CD14-positive monocyte (primary cell): ENCODE measurements around the gene ZNF554. TPM values are rescaled to one million over a fixed set of nuclear protein-coding genes. Genes with fewer than 3 reads are reported as not detected.
A peak's percentile ranks its signal among the peaks of the same experiment; 100 is the strongest.
"Not testable (repeated sequence)": the region's sequence is repeated elsewhere in the genome, so short reads cannot be mapped to it uniquely, and the experiment has no call there.

Experiments used
- DNase-seq, 3 donors: peaks; one replicate each; pipeline ENCODE4 v3.0.0-alpha.2; 2011 to 2022
- H2AFZ ChIP-seq: 2 replicates; pipeline ENCODE4 v1.6.0; 2012; ENCODE audit warnings: mild to moderate bottlenecking, low read depth, low read length, inconsistent platforms; ENCODE audit not compliant: insufficient read depth, poor library complexity, severe bottlenecking
- H3K27ac ChIP-seq, 2 donors: 1 replicate in 1 of 2; 2 replicates in 1 of 2; pipeline ENCODE4 v1.5.1; 2012 to 2013; ENCODE audit warnings: low read length in 2 of 2, control low read depth in 1 of 2, inconsistent platforms in 1 of 2, low read depth in 1 of 2, mild to moderate bottlenecking in 1 of 2
- H3K27me3 ChIP-seq, 2 donors: one replicate each; pipeline versions ENCODE4 v1.6.0 to v1.6.1; 2011 to 2013; ENCODE audit warnings: low read length in 2 of 2; ENCODE audit not compliant: control insufficient read depth in 2 of 2, insufficient read depth in 2 of 2
- H3K36me3 ChIP-seq, 2 donors: replicated peaks in 1 of 2; 1 replicate in 1 of 2; 2 replicates in 1 of 2; pipeline versions ENCODE4 v1.5.1 to v1.6.1; 2012 to 2013; ENCODE audit warnings: low read length in 2 of 2, control low read depth in 1 of 2, inconsistent platforms in 1 of 2, mild to moderate bottlenecking in 1 of 2; ENCODE audit not compliant: insufficient read depth in 2 of 2, control insufficient read depth in 1 of 2
- H3K4me1 ChIP-seq, 2 donors: 1 replicate in 1 of 2; 2 replicates in 1 of 2; pipeline versions ENCODE4 v1.5.1 to v1.6.1; 2012 to 2013; ENCODE audit warnings: low read length in 2 of 2, control low read depth in 1 of 2, inconsistent platforms in 1 of 2, mild to moderate bottlenecking in 1 of 2, moderate library complexity in 1 of 2; ENCODE audit not compliant: insufficient read depth in 2 of 2, control insufficient read depth in 1 of 2
- H3K4me2 ChIP-seq: replicated peaks from 2 replicates; pipeline ENCODE3; 2012; ENCODE audit warnings: low read length, moderate library complexity, mild to moderate bottlenecking; ENCODE audit not compliant: poor library complexity, severe bottlenecking; ENCODE audit errors: extremely low read depth
- H3K4me3 ChIP-seq, 3 experiments: fragments of 200-600 bp in 1 of 3; sonication (generic) in 1 of 3; replicated peaks in 1 of 3; 1 replicate in 2 of 3; 2 replicates in 1 of 3; pipeline ENCODE4 v1.5.1; 2011 to 2013; ENCODE audit warnings: low read length in 3 of 3, mild to moderate bottlenecking in 3 of 3, control low read depth in 2 of 3, low read depth in 2 of 3, inconsistent platforms in 1 of 3, moderate library complexity in 1 of 3
- H3K79me2 ChIP-seq: 2 replicates; pipeline ENCODE4 v1.6.0; 2012; ENCODE audit warnings: mild to moderate bottlenecking, control low read depth, inconsistent platforms, low read length, moderate library complexity; ENCODE audit not compliant: insufficient read depth
- H3K9ac ChIP-seq: 2 replicates; pipeline ENCODE4 v1.6.0; 2017; ENCODE audit warnings: low read length, mild to moderate bottlenecking; ENCODE audit not compliant: insufficient read depth, poor library complexity, severe bottlenecking
- H3K9me3 ChIP-seq, 2 donors: replicated peaks in 1 of 2; 1 replicate in 1 of 2; 2 replicates in 1 of 2; pipeline versions ENCODE4 v1.5.1 to v1.6.1; 2012 to 2013; ENCODE audit warnings: low read length in 2 of 2, control low read depth in 1 of 2; ENCODE audit not compliant: control insufficient read depth in 1 of 2, insufficient read depth in 1 of 2
- H4K20me1 ChIP-seq: 2 replicates; pipeline ENCODE4 v1.6.0; 2012; ENCODE audit warnings: mild to moderate bottlenecking, low read length, control low read depth, moderate library complexity; ENCODE audit not compliant: insufficient read depth
- H3K27ac Mint-ChIP-seq, 7 donors: one replicate each; pipeline ENCODE4 v1.8.0; 2020; ENCODE audit warnings: mild to moderate bottlenecking in 7 of 7, mixed read lengths in 7 of 7, moderate library complexity in 6 of 7, inconsistent platforms in 2 of 7
- H3K27me3 Mint-ChIP-seq, 3 donors: one replicate each; pipeline ENCODE4 v1.8.0; 2021 to 2022; ENCODE audit warnings: low read depth in 3 of 3, mild to moderate bottlenecking in 3 of 3, mixed read lengths in 3 of 3, moderate library complexity in 3 of 3, inconsistent platforms in 1 of 3
- H3K36me3 Mint-ChIP-seq, 2 donors: one replicate each; pipeline ENCODE4 v1.8.0; 2020; ENCODE audit warnings: mixed read lengths in 2 of 2, inconsistent platforms in 1 of 2, mild to moderate bottlenecking in 1 of 2
- H3K4me1 Mint-ChIP-seq: one replicate; pipeline ENCODE4 v1.8.0; 2020; ENCODE audit warnings: mild to moderate bottlenecking, mixed read lengths
- H3K4me3 Mint-ChIP-seq, 2 donors: one replicate each; pipeline ENCODE4 v1.8.0; 2020; ENCODE audit warnings: mild to moderate bottlenecking in 2 of 2, mixed read lengths in 2 of 2, moderate library complexity in 1 of 2
- H3K9me3 Mint-ChIP-seq, 7 donors: one replicate each; pipeline ENCODE4 v1.8.0; 2020 to 2022; ENCODE audit warnings: mixed read lengths in 7 of 7, mild to moderate bottlenecking in 6 of 7, moderate library complexity in 6 of 7, inconsistent platforms in 2 of 7
- CTCF ChIP-seq: fragments of 200-600 bp; IDR thresholded peaks from one replicate; pipeline ENCODE4 v1.8.0; 2022; ENCODE audit warnings: antibody characterized with exemption, mild to moderate bottlenecking
- WGBS: methylation state at CpG from one replicate; pipeline ENCODE4 v1.1.5; 2013; ENCODE audit warnings: missing lambda C conversion rate; ENCODE audit not compliant: insufficient coverage; 5-methylcytosine and 5-hydroxymethylcytosine counted together
- intact Hi-C, 2 donors: fragments of 100-400 bp; cut with micrococcal nuclease; formaldehyde crosslinking; loops; one replicate each; pipeline versions ENCODE4 v1.15.0 to v1.15.1; 2023
- polyA plus RNA-seq, 3 donors: library from polyadenylated mRNA; depleted of rRNA in 1 of 3; unstranded in 2 of 3; stranded (reverse) in 1 of 3; fragments of 300-500 nt in 2 of 3; fragments of >200 nt in 1 of 3; fragmentation: Illumina TruSeq in 2 of 3; gene quantifications; 1 replicate in 2 of 3; 2 replicates in 1 of 3; pipeline ENCODE4 v1.2.3, GENCODE V29; 2012 to 2021

ZNF554 gene
- polyA plus RNA-seq, 3 donors = 0.79 to 1.7 (median 0.91) TPM

- Mint-ChIP-seq H3K9me3 (peaks cover 0 to 7% (median 0%) of the 10 kb centered on the region in 7 donors), H3K4me3 (no peak overlapping the region), H3K27me3 (peaks cover 0 to 2% (median under 1%) of the 10 kb centered on the region in 3 donors), H3K27ac (peak overlapping the region in 2 of 7 donors; percentile 30), H3K4me1 (peaks cover 8% of the 10 kb centered on the region), H3K36me3 (peaks cover 4 to 21% of the 10 kb centered on the region in 2 donors)
- H2AFZ ChIP-seq = no peak overlapping the region
- H3K9ac ChIP-seq = no peak overlapping the region
- no peak for TF ChIP-seq CTCF
- peaks cover 5 to 6% of the 10 kb centered on the region in 2 donors for H3K4me1 ChIP-seq
- H3K9me3 ChIP-seq = no peaks in the 10 kb centered on the region
- H3K4me2 ChIP-seq = no peak overlapping the region
- 88% methylated on average over 9 of the region's 15 CpGs for WGBS
- H3K27me3 ChIP-seq = no peaks in the 10 kb centered on the region
- peaks cover 0 to 2% of the 10 kb centered on the region in 2 donors for H3K36me3 ChIP-seq
- intact Hi-C loops = loop anchor here in 1 of 2 donors (5.0 kb wide), 1 partner anchor 56 kb away; no protein-coding TSS in a partner anchor
- no peak overlapping the region for H3K27ac ChIP-seq
- H3K4me3 ChIP-seq = no peak overlapping the region
- DNase-seq = no peak
- H3K79me2 ChIP-seq = no peaks in the 10 kb centered on the region
- no peaks in the 10 kb centered on the region for H4K20me1 ChIP-seq
Observed at GRCh38 chr19:2815923-2816322, 3.7 kb upstream of the ZNF554 start.

GRCh38 chr19:2816641-2817040, 3.0 kb upstream of the ZNF554 start:
- 88% methylated on average over 9 of the region's 16 CpGs for WGBS
- Histone ChIP-seq H3K4me2 (no peak overlapping the region), H3K9ac (no peak overlapping the region), H3K79me2 (no peaks in the 10 kb centered on the region), H3K27me3 (no peaks in the 10 kb centered on the region), H2AFZ (no peak overlapping the region), H3K27ac (no peak overlapping the region), H3K9me3 (no peaks in the 10 kb centered on the region), H4K20me1 (no peaks in the 10 kb centered on the region), H3K4me1 (peaks cover 5 to 6% of the 10 kb centered on the region in 2 donors), H3K4me3 (no peak overlapping the region), H3K36me3 (no peaks in the 10 kb centered on the region)
- peaks cover 9% of the 10 kb centered on the region for H3K4me1 Mint-ChIP-seq
- DNase-seq = no peak
- H3K27ac Mint-ChIP-seq = peak overlapping the region in 1 of 7 donors; percentile 40
- H3K36me3 Mint-ChIP-seq = peaks cover 2 to 19% of the 10 kb centered on the region in 2 donors
- peaks cover 0 to 2% (median 2%) of the 10 kb centered on the region in 3 donors for H3K27me3 Mint-ChIP-seq
- no peak overlapping the region for H3K4me3 Mint-ChIP-seq
- no peak for TF ChIP-seq CTCF
- intact Hi-C loops = loop anchor here in 1 of 2 donors (5.0 kb wide), 1 partner anchor 56 kb away; no protein-coding TSS in a partner anchor
- H3K9me3 Mint-ChIP-seq = peaks cover 0 to 7% (median 0%) of the 10 kb centered on the region in 7 donors

- intact Hi-C loops = loop anchor here in 1 of 2 donors (5.0 kb wide), 1 partner anchor 55 kb away; no protein-coding TSS in a partner anchor
- not testable (repeated sequence) for H3K4me3 ChIP-seq, H3K4me3 Mint-ChIP-seq, H3K9me3 ChIP-seq, H3K4me1 ChIP-seq, H3K36me3 ChIP-seq, H3K4me1 Mint-ChIP-seq, H3K9ac ChIP-seq, H2AFZ ChIP-seq, H3K79me2 ChIP-seq, H3K27ac ChIP-seq, H4K20me1 ChIP-seq, H3K27me3 Mint-ChIP-seq, H3K9me3 Mint-ChIP-seq, H3K27me3 ChIP-seq, H3K4me2 ChIP-seq
- WGBS = 83% methylated on average over 19 of the region's 22 CpGs
- peak overlapping the region in 2 of 7 donors; percentile 40 to 77 for H3K27ac Mint-ChIP-seq
- H3K36me3 Mint-ChIP-seq = peaks cover 0 to 15% of the 10 kb centered on the region in 2 donors
- peak in 1 of 3 donors; percentile 21 for DNase-seq
Observed at GRCh38 chr19:2817237-2817829, 2.3 kb upstream of the ZNF554 start.
